BLaER1 (cell line): ENCODE results near the gene SHISAL1.

Source experiments
- H3K27ac ChIP-seq: shearing (Covaris generic); formaldehyde crosslinking; 2 replicates; pipeline ENCODE4 v1.8.1; 2022
- H3K27me3 ChIP-seq: shearing (Covaris generic); formaldehyde crosslinking; 2 replicates; pipeline ENCODE4 v1.8.1; 2022
- H3K36me3 ChIP-seq: shearing (Covaris generic); formaldehyde crosslinking; 2 replicates; pipeline ENCODE4 v1.8.1; 2022
- H3K4me1 ChIP-seq: shearing (Covaris generic); formaldehyde crosslinking; 2 replicates; pipeline ENCODE4 v1.8.1; 2022
- H3K4me2 ChIP-seq: shearing (Covaris generic); formaldehyde crosslinking; 2 replicates; pipeline ENCODE4 v1.8.1; 2022
- H3K4me3 ChIP-seq: shearing (Covaris generic); formaldehyde crosslinking; 2 replicates; pipeline ENCODE4 v1.8.1; 2022
- H3K9ac ChIP-seq: shearing (Covaris generic); formaldehyde crosslinking; 2 replicates; pipeline ENCODE4 v1.8.1; 2022
- H3K9me3 ChIP-seq: shearing (Covaris generic); formaldehyde crosslinking; 2 replicates; pipeline ENCODE4 v1.8.1; 2022
- H4K20me1 ChIP-seq: shearing (Covaris generic); formaldehyde crosslinking; 2 replicates; pipeline ENCODE4 v1.8.1; 2022
- Cebpa-rat ChIP-seq: shearing (Covaris generic); IDR thresholded peaks from 2 replicates; pipeline ENCODE4 v1.8.1; 2022

The SHISAL1 gene

GRCh38 chr22:44354288-44354687, 41.5 kb upstream of the SHISAL1 start:
- peaks cover 17% of the 10 kb centered on the region for H3K4me1 ChIP-seq
- H3K36me3 ChIP-seq, result no peaks in the 10 kb centered on the region
- no peaks in the 10 kb centered on the region for H4K20me1 ChIP-seq
- no peak overlapping the region for H3K9ac ChIP-seq
- no peak overlapping the region for H3K4me2 ChIP-seq
- no peak overlapping the region for H3K27ac ChIP-seq
- no peaks in the 10 kb centered on the region for H3K27me3 ChIP-seq
- H3K9me3 ChIP-seq, result no peaks in the 10 kb centered on the region
- H3K4me3 ChIP-seq, result no peak overlapping the region
- TF ChIP-seq Cebpa-rat, result no peak

GRCh38 chr22:44353041-44353440, 40.3 kb upstream of the SHISAL1 start:
- no peak overlapping the region for H3K4me3 ChIP-seq

GRCh38 chr22:44352378-44353035, 39.8 kb upstream of the SHISAL1 start:
- H3K9me3 ChIP-seq, result no peaks in the 10 kb centered on the region
- H3K36me3 ChIP-seq, result no peaks in the 10 kb centered on the region
- no peaks in the 10 kb centered on the region for H4K20me1 ChIP-seq
- no peaks in the 10 kb centered on the region for H3K27me3 ChIP-seq
- H3K27ac ChIP-seq, result no peak overlapping the region
- peaks cover 19% of the 10 kb centered on the region for H3K4me1 ChIP-seq
- no peak overlapping the region for H3K4me2 ChIP-seq
- H3K4me3 ChIP-seq, result no peak overlapping the region
- no peak overlapping the region for H3K9ac ChIP-seq
- no peak for TF ChIP-seq Cebpa-rat

More at GRCh38 chr22:44353041-44353440, 40.3 kb upstream of the SHISAL1 start:
- no peak overlapping the region for H3K4me2 ChIP-seq
- no peaks in the 10 kb centered on the region for H4K20me1 ChIP-seq
- no peaks in the 10 kb centered on the region for H3K27me3 ChIP-seq
- no peaks in the 10 kb centered on the region for H3K9me3 ChIP-seq
- H3K36me3 ChIP-seq, result no peaks in the 10 kb centered on the region
- no peak for TF ChIP-seq Cebpa-rat
- no peak overlapping the region for H3K27ac ChIP-seq
- H3K4me1 ChIP-seq, result peaks cover 15% of the 10 kb centered on the region
- no peak overlapping the region for H3K9ac ChIP-seq

GRCh38 chr22:44351685-44352377, 39.1 kb upstream of the SHISAL1 start:
- Histone ChIP-seq H3K27me3 (no peaks in the 10 kb centered on the region), H3K4me3 (no peak overlapping the region), H3K9ac (no peak overlapping the region), H3K4me1 (peaks cover 26% of the 10 kb centered on the region), H3K4me2 (no peak overlapping the region), H3K36me3 (no peaks in the 10 kb centered on the region), H3K9me3 (no peaks in the 10 kb centered on the region), H4K20me1 (no peaks in the 10 kb centered on the region), H3K27ac (no peak overlapping the region)
- TF ChIP-seq Cebpa-rat, result no peak

GRCh38 chr22:44351037-44351436, 38.3 kb upstream of the SHISAL1 start:
- no peak for TF ChIP-seq Cebpa-rat
- H3K27ac ChIP-seq, result no peak overlapping the region
- no peaks in the 10 kb centered on the region for H3K36me3 ChIP-seq
- H3K9me3 ChIP-seq, result no peaks in the 10 kb centered on the region
- H3K4me3 ChIP-seq, result no peak overlapping the region
- H3K4me1 ChIP-seq, result peaks cover 28% of the 10 kb centered on the region
- no peak overlapping the region for H3K9ac ChIP-seq
- no peak overlapping the region for H3K4me2 ChIP-seq
- H3K27me3 ChIP-seq, result no peaks in the 10 kb centered on the region
- no peaks in the 10 kb centered on the region for H4K20me1 ChIP-seq

GRCh38 chr22:44349594-44349993, 36.8 kb upstream of the SHISAL1 start:
- no peaks in the 10 kb centered on the region for H4K20me1 ChIP-seq

GRCh38 chr22:44348971-44349560, 36.3 kb upstream of the SHISAL1 start:
- Histone ChIP-seq H3K4me1 (peaks cover 18% of the 10 kb centered on the region), H4K20me1 (no peaks in the 10 kb centered on the region), H3K4me2 (no peak overlapping the region), H3K36me3 (no peaks in the 10 kb centered on the region), H3K4me3 (no peak overlapping the region), H3K27ac (no peak overlapping the region), H3K27me3 (no peaks in the 10 kb centered on the region), H3K9ac (no peak overlapping the region), H3K9me3 (no peaks in the 10 kb centered on the region)
- TF ChIP-seq Cebpa-rat, result no peak

More at GRCh38 chr22:44349594-44349993, 36.8 kb upstream of the SHISAL1 start:
- Histone ChIP-seq H3K9me3 (no peaks in the 10 kb centered on the region), H3K27ac (no peak overlapping the region), H3K4me3 (no peak overlapping the region), H3K9ac (no peak overlapping the region), H3K27me3 (no peaks in the 10 kb centered on the region), H3K4me1 (peaks cover 18% of the 10 kb centered on the region), H3K4me2 (no peak overlapping the region), H3K36me3 (no peaks in the 10 kb centered on the region)
- TF ChIP-seq Cebpa-rat, result no peak

- TF ChIP-seq Cebpa-rat, result no peak
- no peaks in the 10 kb centered on the region for H4K20me1 ChIP-seq
- H3K27me3 ChIP-seq, result no peaks in the 10 kb centered on the region
- no peaks in the 10 kb centered on the region for H3K36me3 ChIP-seq
- no peaks in the 10 kb centered on the region for H3K9me3 ChIP-seq
- no peak overlapping the region for H3K27ac ChIP-seq
- peak overlapping the region; percentile 34; the same call in 1 of the 2 replicates for H3K4me2 ChIP-seq
- no peak overlapping the region for H3K4me3 ChIP-seq
- no peak overlapping the region for H3K9ac ChIP-seq
- peaks cover 18% of the 10 kb centered on the region for H3K4me1 ChIP-seq
Observed at GRCh38 chr22:44347549-44347948, 34.8 kb upstream of the SHISAL1 start.

- H3K4me1 ChIP-seq, result peaks cover 18% of the 10 kb centered on the region
- no peaks in the 10 kb centered on the region for H3K9me3 ChIP-seq
- no peak overlapping the region for H3K27ac ChIP-seq
- no peaks in the 10 kb centered on the region for H4K20me1 ChIP-seq
- no peak overlapping the region for H3K4me3 ChIP-seq
- H3K9ac ChIP-seq, result no peak overlapping the region
- H3K36me3 ChIP-seq, result no peaks in the 10 kb centered on the region
- H3K27me3 ChIP-seq, result no peaks in the 10 kb centered on the region
- H3K4me2 ChIP-seq, result peak overlapping the region; percentile 34; the same call in 1 of the 2 replicates
- TF ChIP-seq Cebpa-rat, result no peak
Observed at GRCh38 chr22:44347080-44347479, 34.3 kb upstream of the SHISAL1 start.

- Histone ChIP-seq H3K4me2 (no peak overlapping the region), H3K36me3 (no peaks in the 10 kb centered on the region), H4K20me1 (no peaks in the 10 kb centered on the region), H3K27me3 (no peaks in the 10 kb centered on the region), H3K4me3 (no peak overlapping the region), H3K27ac (no peak overlapping the region), H3K9ac (no peak overlapping the region), H3K9me3 (no peaks in the 10 kb centered on the region), H3K4me1 (peaks cover 26% of the 10 kb centered on the region)
- TF ChIP-seq Cebpa-rat, result no peak
Observed at GRCh38 chr22:44345872-44346271, 33.1 kb upstream of the SHISAL1 start.
